CD1c-positive myeloid dendritic cell (primary cell): Measurements from ENCODE around the gene ARIH2.

Source experiments
- DNase-seq: peaks from one replicate; pipeline ENCODE4 v3.0.0-alpha.2; 2016; ENCODE audit errors: extremely low spot score

ARIH2 gene

DNA sequence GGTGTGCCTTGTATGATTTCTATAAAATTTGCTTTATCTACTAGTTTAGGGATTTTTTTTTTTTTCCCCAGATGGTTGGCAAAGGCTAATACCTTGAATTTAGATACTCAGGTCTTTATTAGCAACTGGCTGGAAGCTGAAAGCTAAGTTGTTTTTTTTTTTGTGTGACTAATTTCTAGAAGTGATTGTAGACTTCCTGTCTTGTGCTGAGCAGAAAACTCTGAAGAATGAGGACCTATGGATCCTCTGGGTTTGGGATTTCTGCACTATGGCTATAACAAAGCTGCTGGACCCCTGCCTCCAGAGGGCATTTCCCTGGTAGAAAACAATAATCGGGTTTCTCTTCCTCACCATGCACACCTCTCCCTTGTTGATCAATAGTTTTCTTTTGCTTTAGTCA lies 10.0 kb downstream of the ARIH2 start:
- peak; percentile 54 for DNase-seq

DNA sequence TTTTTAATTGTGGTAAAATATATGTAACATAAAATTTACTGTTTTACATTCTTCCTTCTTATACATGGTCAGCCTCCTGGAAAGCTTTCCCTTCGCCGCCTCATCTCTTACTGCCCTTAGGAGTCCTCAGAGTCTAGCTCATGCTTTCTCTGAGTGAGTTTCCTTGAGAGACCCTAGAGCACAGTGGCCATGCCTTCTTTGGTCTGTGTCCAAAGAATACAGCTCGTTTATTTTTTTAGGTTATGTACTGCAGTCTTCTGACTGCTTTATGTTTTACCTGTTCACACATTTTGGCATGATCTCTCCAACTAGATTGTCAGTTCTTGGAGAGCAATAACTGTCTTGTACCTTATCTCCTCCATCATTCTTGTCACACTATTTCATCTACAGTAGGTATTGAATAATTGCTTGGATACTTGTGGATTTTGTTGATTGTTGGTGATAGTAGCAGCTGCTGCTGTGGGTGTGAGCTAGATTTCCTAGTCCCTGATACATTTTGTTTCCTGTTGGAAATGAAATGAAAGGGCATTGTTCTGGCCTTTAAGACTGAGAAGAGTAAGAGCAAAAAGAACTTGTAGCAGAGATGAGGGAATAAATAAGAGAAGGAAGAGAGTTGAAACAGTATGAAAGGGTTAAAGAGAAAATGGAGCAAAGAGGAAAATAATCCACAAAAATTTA lies 10.9 kb downstream of the ARIH2 start:
- no peak for DNase-seq

DNA sequence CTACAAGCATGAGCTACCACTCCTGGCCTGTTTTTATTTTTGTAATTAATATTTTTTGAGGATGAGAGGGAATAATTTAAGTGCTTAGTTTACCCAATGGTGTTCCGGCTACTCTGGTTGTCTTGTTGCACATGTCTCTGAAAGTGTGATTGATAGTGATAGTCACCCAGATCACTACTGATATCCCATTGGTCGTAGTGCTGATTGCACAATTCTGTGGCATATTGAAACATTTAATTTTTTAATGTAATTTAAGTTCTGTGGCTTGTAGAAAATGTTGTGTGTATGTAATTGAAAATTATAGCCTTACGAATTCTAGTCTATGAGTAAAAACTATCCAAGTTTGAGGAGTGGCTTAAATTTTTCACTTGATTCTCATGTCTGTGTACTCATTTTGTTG lies 11.9 kb downstream of the ARIH2 start:
- no peak for DNase-seq

DNA sequence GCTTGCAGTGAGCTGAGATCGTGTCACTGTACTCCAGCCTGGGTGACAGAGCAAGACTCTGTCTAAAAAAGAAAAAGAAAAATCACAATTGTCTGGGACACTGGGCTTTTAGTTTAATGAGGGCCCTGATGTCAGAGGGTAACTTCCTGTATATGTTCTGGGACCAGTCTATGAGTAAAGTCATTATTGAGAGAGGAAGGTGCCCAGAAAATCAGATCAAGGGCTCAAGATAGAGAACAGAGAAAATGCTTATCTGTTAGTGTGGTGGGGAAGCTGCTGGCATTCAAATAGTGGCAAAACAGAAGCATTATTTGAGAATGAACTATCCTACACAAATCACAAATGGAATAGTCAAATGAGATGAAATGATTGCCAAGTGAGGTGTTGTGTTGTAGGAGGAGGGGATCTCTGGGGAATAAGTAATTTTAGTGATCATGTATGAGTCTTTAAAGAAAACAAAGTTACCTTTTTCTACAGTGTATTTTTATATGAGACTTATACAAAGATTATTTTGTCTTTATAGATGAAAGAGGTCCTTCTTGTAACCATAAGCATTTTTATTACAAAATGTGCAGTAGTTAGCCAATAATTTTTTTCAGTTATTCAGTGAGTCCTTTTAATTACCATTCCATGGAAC lies 13.4 kb downstream of the ARIH2 start:
- DNase-seq: peak; percentile 44

DNA sequence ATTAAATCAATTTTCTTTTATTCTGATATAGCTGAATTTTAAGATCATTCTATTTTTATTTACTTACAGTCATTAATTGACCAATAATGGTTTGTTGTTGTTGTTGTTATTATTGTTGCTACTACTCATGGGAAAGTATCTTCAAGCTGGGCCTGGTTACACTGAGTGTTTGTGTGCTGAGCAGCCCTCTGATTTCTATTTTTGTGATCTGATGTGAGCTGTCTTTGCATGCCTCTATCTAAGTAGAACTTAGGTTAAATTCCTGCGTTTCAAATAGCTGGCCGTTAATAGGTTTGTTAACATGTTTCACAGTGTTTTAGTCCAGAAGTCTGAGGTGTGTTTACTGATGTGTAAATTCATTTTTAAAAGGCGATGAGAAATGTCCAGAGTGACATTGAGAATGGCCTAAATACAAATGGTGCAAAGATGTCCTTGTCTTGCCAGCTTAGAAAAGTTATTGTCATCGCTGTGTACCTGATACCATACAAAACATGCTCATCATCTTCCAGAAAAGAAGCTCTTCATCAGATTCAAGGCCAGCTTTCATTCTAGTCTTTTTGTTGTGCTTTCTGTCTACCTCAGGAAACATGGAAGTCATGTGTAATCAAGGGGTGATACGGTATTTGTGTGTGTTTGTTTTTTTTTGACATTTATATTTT lies 15.8 kb downstream of the ARIH2 start:
- DNase-seq: no peak

DNA sequence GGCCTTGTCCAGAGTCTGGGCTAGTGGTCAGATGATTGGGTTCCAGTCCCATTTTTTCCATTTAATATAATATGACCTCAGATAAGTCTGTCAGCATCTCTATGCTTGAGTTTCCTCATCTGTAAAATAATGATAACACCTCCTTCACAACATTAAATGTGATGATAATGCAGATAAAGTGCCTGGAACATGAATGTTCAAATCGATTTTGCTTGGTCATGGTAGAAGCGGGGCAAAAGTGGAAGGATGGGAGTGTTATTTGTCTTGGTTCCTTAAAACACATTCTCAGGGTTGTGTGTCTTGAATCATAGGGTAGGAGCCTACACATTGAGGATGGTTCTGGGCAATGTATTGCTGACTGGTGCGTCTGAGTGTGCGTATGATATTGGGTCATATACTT lies 16.9 kb downstream of the ARIH2 start:
- DNase-seq: peak; percentile 75

DNA sequence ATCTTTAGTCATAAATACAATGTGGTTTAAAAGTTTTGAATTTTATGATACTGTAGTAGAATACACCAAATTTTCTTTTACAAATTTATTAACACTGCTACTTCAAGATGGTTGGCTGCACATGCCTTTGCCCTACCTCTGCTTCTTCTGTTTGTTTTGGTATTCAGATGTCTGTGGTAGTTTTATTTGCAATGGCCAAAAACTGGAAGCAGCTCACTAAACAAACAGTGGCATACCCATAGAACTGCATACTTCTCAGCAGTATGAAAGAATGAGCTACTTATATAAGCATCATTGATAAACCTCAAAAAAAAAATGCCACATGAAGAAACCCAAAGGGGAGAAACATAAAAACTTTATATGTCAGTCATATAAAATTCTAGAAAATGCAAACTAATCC lies 19.5 kb downstream of the ARIH2 start:
- DNase-seq: no peak

DNA sequence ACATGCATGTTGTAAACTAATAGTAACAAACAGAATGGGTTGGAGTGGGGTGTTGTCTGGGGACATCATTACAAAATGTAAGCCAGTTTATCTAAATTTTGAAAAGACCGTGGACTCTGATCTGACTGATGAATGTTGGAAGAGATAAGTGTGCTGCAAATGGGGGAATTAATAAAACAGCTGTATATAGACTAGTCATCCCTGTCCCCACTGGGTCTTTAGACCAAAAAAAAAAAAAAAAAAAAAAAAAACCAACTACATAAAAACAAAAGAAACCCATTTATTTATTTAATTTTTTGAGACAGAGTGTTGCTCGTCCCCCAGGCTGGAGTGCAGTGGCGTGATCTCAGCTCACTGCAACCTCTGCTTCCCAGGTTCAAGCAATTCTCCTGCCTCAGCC lies 20.0 kb downstream of the ARIH2 start:
- DNase-seq: no peak

DNA sequence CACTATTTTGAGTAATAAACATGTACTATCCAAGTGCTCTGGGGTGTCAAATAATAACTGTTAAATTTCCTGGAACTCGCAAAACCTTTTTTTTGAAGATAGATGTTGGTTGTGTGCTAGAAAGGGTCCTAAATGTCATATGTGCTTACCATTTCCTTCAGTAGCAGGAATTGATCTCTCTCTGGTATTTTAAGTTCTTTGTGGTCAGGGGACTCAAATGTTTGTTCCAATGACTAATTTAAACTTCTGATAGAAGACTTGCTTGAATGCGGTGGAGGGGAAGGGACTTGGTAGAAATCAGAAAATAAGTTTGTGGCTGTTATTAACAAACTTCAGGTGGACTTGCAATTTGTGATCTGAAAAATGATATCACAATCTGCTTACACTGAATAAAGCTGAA lies 26.8 kb downstream of the ARIH2 start:
- DNase-seq: no peak

DNA sequence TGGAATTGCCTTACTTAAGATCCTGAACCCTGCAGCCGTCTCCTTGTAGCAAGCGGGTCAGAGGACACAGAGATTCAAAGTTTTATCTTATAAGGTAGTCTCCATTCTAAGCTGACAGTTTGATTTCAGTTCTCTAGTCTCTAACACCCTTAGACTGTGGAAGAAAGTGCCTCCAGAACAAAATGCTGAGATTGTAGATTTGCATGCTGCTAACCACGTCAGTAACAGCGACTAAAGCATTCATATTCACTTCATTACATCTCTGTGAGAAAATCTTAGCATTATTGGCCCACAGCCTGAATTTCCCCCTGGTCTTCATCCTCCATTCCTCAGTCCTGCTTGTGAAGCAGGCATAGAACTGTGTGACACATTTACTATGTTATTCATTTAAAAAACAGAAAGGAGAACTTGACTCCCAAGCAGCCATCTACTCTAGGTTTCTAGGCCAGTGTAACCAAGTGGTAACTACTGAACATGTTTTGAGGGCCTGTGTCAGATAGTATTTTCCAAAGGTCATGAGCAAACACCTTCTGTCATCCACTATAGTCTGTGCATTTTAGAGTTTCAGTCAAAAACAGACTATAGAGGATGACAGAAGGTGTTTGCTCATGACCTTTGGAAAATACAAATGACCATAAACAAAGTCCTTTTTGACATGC lies 27.4 kb downstream of the ARIH2 start:
- DNase-seq: no peak

DNA sequence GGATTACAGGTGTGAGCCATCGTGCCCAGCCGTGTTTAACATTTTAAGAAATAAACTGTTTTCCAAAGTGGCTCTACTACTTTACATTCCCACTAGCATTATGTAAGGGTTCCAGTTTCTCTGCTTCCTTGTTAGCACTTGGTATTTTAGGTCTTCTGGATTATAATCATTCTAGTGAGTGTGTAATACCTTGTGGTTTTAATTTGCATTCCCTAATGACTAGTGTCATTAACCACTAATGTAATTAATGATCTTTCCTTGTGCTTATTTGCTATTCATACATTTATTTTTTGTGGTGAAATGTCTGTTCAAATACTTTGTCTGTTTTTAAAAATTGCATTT lies 30.7 kb downstream of the ARIH2 start:
- no peak for DNase-seq

DNA sequence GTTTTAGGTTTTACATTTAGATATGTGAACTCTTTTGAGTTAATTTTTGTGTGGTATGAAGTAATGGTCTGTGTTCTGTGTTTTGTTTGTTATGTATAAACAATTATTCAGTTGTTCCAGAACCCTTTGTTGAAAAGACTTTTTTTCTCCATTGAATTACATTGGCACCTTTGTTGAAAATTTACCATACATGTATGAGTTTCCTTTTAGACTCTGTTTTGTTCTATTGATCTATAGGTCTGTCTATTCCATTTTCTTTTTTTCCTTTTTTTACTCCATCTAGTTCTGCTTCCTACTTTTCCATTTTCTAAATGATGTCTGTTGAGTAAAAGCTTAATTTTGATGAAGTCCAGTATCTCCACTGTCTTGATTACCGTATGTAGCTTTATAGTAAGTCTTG lies 31.4 kb downstream of the ARIH2 start:
- DNase-seq: no peak

DNA sequence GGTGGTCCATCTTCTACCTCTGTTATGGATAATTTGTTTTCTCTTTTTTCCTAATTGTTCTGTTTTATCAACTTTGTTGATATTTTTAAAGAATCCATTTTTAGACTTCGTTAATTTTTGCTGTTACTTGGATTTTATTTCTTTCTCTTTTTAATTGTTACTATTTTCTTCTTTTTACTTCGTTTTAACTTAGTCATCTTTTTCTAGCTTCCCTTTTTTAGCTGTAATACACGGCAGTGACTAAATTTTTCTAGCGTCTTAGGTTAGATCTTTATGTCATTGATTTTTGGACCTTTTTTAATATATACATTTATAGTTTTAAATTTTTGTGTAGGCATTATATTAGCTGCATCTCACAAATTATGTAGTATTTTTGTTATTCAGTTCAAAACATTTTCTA lies 33.1 kb downstream of the ARIH2 start:
- no peak for DNase-seq

DNA sequence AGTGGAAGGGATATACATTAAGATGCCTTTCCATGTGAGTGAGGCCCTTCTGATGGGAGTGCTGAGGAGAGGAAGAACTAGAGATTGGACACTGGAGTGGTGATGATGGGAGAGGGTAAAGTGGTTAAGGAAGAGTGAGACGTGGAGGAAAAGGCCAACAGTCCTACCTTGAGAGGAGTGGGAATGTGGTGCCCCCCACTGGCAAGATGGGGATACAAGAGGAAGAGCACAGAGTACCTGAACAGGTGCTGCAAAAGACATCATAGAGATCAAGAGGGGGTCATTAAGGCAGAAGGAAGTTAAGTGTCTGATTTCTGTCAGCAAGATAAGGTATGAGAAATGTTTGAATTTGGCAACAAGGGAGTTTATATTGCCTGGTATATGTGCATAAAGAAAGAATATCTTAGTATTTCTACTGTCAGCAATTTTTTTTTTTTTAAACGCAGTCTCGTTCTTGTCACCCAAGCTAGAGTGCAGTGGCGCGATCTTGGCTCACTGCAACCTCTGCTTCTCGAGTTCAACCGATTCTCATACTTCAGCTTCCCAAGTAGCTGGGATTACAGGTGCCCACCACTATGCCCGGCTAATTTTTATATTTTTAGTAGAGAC lies 34.0 kb downstream of the ARIH2 start:
- no peak for DNase-seq

DNA sequence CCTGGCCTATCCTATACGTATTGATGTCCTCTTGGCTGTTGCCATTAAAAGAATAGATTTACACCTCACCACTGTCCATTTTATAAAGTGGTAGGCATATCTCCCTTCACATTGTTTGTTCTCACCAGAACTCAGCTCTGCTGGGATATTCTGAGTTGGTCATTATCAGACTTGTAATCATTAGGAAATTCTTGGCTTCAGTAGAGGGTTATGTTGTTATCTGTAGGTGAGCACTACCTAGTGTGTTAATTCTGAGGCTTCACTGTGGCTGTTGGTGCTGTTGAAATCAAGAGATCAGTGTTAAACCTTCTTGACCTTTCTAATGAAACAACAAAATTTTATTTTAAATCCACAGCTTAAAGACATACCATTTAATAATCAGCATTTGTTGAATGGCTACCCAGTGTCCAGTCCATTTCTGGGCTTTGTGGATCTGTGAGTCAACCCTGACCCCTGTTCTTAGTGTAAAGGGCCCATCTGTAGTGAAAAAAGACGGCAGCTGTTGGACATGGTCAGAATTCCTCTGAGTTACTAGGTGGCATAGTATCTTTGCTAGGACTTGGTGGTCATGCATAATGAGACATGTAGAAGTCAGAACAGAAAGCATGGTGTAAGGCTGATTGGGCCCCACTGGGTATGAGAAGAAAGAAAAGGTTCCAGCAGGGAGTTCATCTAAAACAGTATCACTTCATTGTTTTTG lies 38.5 kb downstream of the ARIH2 start:
- no peak for DNase-seq

DNA sequence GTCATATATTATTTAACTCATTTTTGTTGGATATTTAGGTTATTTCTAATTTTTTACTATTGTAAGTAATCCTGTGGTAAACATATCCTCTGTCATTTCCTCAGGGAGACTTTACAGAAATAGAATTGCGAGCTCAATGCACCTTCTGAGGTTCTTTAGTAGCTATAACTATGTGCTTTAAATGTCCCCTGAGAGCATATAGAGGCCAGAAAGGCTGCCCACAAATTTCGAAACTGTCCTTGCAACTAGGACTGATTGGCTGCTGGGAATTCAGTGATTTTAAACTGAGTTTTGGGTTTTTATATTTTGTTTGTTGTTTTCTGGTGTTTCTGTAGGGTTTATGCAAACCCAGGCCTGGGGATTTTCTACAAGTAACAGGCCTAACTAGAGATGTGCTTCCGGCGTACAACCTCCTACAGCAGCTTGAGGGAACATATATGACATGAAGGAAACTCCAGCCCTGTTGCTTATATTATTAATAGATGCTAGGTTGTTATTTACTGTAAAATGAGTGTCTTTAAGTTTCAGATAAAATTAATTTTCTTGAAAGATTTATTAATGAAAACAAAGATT lies 42.3 kb downstream of the ARIH2 start:
- DNase-seq: no peak

DNA sequence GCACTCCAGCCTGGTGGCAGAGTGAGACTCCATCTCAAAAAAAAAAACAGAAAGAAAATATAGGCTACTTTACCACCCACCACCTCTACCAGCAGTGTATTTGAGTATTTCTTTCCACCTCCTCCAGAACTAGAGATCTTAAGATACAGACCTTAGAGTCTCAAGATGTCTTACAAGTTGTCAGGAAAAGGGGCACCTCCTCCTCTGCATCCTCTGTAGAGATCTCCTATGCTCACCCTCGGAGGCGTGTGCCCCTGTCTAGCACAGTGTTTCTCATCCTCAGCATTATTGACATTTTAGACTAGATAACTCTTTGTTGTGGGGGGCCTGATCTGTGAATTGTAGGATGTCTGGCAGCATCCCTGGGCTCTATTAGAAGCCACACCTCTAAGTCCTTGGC lies 43.7 kb downstream of the ARIH2 start:
- DNase-seq: no peak

DNA sequence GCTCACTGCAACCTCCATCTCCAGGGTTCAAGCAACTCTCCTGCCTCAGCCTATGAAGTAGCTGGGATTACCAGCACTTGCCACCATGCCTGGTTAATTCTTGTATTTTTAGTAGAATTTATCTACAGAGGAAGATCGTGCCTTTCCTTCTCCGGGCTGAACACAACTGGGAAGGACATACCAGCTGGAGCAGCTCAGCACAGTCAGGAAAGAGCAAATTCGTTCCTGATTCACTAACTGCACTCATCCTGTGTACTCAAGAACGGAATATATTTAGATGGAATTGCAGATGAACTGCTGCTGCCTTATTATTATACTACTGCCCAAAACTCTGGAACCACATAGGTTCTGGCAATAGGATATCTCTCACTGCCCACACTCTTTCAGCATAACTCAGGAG lies 44.3 kb downstream of the ARIH2 start:
- no peak for DNase-seq

DNA sequence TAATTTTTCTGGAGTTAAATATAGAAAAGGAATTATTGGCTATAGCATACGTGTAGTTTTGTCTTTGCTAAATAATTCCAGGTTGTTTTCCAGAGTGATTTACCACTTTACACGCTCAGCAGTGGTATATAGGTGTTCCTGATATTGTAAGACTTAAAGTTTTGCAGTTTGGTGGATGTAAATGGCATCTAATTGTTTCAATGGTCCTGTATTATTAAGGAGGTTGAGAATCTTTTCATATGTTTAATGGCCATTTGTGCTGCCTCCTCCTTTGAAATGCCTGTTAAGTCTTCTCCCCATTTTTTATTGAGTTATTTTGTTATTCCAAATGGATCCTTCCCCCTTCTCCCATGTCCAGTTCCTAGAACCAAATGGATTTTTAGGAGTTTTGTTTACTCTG lies 44.9 kb downstream of the ARIH2 start:
- DNase-seq: no peak

DNA sequence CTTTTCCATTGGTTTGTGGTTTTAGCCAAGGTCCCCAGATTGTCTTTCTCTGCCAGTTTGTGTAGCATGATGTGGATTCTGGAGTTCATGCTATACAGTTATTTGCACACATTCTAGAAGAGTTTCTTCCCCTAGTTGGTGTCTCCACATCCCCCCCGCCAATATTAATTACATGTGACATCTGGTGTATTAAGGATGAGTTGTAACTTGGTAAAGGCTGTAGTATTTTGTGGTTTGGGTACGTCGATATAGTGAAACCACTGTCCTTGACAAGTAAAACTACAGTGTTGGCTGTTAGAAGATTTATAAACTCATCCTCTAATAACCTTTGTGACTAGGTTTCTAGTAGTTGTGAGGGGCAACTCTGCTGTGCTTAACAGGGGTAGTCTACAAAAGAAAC lies 47.7 kb downstream of the ARIH2 start:
- no peak for DNase-seq

DNA sequence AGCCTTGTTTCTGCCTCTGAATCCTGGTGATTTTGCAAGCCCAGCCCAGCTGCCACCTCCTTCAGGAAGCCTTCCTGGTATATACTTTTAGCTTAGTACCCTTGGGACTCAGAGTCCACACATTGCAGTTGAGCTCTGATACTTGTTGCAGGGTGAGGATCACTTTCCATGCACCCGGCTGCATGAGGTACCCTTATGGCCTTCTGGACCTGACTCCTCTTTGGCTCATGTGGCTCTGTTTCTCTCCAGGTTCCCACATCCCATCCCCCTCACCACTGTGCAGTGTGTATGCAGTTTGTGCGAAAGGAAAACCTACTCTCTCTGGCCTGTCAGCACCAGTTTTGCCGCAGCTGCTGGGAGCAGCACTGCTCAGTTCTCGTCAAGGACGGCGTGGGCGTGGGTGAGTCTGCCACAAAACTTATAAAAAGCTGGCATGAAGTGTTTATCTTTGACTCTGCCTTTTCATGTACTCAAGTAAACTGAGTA lies 48.3 kb downstream of the ARIH2 start:
- DNase-seq: no peak
